Gastrocnemius medialis (tissue), 4 donors: ENCODE results near the gene PIK3R1.

Source experiments
- CTCF ChIP-seq, 5 experiments: fragments of 450-650 bp in 3 of 5; fragments of 200-600 bp in 2 of 5; sonication (generic) in 2 of 5; IDR thresholded peaks in 4 of 5; conservative IDR thresholded peaks in 1 of 5; 1 replicate in 4 of 5; 2 replicates in 1 of 5; pipeline ENCODE4 v1.5.1; 2016 to 2019; ENCODE audit warnings: antibody characterized with exemption in 5 of 5, mild to moderate bottlenecking in 3 of 5, moderate library complexity in 3 of 5
- POLR2A ChIP-seq, 2 donors: fragments of 450-650 bp; IDR thresholded peaks; one replicate each; pipeline ENCODE4 v1.6.1; 2017; ENCODE audit warnings: antibody characterized with exemption in 2 of 2, mild to moderate bottlenecking in 2 of 2, moderate library complexity in 2 of 2

- TF ChIP-seq CTCF (IDR thresholded peaks at IDR 0.05 in 4 of 5, conservative IDR thresholded peaks at IDR 0.05 in 1 of 5) (no peak), POLR2A (IDR thresholded peaks at IDR 0.05) (no peak)
Observed at GRCh38 chr5:68260467-68260866, 44.9 kb downstream of the PIK3R1 start.
